ENCODE results near the gene PRKN.

DNA sequence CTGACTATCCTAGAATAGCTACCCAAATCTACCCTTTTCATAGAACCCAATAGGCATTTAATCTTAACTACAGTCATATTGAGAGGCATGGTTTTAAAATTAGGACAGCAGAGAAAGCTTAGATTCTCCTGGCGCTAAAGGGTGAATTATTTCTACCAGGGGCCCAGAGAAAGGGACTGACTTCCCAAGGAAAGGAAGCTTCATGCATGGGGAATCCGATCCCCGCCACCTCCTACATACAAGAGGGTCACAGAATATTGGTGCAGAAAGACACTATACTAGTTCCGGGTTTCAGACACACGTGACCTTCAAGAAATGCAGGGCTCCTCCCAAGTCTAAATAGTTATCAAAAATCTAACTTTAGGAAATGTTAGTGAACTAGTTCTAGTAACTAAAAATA is 130.9 kb downstream of the PRKN start:
- TF ChIP-seq, protein P1, sequence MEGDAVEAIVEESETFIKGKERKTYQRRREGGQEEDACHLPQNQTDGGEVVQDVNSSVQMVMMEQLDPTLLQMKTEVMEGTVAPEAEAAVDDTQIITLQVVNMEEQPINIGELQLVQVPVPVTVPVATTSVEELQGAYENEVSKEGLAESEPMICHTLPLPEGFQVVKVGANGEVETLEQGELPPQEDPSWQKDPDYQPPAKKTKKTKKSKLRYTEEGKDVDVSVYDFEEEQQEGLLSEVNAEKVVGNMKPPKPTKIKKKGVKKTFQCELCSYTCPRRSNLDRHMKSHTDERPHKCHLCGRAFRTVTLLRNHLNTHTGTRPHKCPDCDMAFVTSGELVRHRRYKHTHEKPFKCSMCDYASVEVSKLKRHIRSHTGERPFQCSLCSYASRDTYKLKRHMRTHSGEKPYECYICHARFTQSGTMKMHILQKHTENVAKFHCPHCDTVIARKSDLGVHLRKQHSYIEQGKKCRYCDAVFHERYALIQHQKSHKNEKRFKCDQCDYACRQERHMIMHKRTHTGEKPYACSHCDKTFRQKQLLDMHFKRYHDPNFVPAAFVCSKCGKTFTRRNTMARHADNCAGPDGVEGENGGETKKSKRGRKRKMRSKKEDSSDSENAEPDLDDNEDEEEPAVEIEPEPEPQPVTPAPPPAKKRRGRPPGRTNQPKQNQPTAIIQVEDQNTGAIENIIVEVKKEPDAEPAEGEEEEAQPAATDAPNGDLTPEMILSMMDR (IDR thresholded peaks at IDR 0.05): no peak
- no peak for TF ChIP-seq ZFX (IDR thresholded peaks at IDR 0.05; ENCODE audit: borderline replicate concordance)

Data from 22Rv1 (cell line).